GM12874 (cell line): ENCODE data around the gene MEGF11.

Experiments
- CTCF ChIP-seq: IDR thresholded peaks from 2 replicates; pipeline ENCODE4 v1.5.1; 2011; ENCODE audit warnings: low read depth, mild to moderate bottlenecking, control low read depth, low read length, moderate library complexity; ENCODE audit not compliant: insufficient read depth

The MEGF11 gene

GRCh38 chr15:66253418-66254088 lies at the start of gene MEGF11:
MEGF11 (minus strand) TSS chr15:66253750; CDS start chr15:66128403, 125,347 bp downstream.
- TF ChIP-seq CTCF = no peak

DNA sequence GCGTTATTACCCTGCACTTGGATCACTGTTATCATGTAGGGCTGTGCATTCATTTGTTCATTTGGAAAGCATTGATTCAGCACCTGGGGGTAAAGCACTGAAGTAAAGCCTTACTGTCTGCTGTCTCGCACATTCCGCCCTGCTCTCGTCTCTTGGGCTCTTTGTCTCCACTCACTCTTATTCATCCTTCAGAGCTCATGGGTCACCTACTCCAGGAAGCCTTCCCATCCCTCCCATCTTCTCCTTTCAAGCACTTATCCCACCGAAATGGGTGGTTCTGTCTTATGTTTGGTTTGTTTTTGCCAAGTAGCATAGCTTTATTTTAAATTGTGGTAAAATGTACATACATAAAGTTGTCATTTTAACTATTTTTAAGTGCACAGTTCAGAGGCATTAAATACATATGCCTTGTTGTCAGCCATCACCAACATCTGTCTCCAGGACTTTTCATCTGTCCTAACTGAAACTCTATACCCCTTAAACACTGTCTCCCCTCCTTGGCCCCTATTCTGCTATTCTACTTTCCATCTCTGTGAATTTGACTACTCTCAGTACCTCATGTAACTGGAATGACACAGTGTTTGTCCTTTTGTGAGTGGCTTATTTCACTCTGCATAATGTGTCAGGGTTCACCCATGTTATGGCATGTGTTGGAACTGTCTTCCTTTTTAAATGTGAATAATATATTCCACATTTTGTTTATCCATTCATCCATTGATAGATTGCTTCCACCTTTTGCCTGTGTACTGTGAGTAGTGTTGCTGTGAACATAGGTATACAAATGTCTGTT lies 49.1 kb upstream of the MEGF11 start:
- TF ChIP-seq CTCF = no peak

- TF ChIP-seq CTCF = no peak
Measured at GRCh38 chr15:66298803-66299251, 45.3 kb upstream of the MEGF11 start.

DNA sequence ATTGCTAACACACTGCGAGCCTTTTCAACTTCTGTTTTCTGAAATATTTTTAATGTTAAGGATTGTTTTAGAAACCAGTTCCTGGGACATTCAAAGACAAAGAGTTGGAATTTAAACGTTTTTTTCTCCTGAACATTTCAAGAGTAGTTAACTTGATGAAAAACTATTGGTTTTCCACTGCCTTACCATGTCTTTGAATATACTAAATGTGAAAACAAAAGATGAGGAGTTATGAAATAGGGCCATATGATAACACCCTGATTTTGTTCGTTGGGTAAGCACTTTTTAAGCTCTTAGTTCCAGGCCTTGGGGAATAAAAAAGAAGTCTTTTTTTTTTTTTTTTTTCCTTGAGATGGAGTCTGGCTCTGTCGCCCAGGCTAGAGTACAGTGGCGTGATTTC lies 42.6 kb upstream of the MEGF11 start:
- no peak for TF ChIP-seq CTCF

DNA sequence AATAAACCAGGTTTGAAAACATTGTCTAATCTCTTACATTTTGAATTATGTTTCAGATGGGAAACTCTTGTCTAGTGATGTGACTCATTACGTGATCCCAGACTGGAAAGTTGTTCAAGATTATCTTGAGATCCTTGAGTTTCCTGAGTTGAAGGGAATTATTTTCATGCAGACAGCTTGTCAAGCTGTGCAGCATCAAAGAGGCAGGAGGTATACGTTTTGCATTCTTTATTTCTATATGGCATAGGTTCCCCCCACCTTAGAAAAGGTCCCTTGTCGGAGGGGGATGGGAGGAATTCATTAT lies 41.3 kb upstream of the MEGF11 start:
- TF ChIP-seq CTCF = no peak

DNA sequence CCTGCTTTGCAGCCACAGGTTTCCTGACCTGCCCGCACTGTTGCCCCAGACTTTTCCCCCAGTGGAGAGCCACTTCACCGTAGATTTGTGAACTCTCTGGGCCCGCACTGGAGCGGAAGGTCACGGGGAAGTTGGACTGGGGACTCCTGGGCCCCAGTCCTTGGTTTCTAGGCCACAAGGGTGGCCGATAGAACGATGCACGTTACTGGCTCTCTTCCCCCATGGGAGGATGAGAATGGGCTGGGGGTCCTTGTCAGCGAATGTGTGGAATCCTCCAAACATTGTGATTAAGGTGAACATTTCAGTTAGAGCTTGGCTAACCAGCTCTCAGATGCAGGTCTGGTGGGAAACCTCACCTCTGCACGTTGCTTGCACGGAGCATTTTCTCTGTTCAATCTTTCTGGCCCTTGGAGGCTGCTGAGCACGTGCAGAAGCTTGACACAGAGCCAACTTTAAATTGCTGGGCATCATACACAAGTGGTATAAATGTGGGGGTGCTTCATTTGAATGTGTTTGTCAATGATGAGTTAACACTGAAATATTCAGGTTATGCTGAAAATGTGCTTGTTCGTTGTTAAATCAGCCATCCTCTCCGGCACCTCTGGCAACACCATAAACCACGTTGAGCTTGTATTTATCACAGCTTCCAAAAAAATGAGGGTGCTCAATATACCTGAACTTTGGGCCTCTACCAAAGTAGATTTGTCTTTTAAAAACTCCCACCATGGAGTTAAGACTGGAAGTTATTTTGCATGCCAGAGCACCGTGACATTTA lies 40.8 kb upstream of the MEGF11 start:
- TF ChIP-seq CTCF = no peak
